Measurements from ENCODE around the gene DYNC2LI1.

DYNC2LI1 gene

DNA sequence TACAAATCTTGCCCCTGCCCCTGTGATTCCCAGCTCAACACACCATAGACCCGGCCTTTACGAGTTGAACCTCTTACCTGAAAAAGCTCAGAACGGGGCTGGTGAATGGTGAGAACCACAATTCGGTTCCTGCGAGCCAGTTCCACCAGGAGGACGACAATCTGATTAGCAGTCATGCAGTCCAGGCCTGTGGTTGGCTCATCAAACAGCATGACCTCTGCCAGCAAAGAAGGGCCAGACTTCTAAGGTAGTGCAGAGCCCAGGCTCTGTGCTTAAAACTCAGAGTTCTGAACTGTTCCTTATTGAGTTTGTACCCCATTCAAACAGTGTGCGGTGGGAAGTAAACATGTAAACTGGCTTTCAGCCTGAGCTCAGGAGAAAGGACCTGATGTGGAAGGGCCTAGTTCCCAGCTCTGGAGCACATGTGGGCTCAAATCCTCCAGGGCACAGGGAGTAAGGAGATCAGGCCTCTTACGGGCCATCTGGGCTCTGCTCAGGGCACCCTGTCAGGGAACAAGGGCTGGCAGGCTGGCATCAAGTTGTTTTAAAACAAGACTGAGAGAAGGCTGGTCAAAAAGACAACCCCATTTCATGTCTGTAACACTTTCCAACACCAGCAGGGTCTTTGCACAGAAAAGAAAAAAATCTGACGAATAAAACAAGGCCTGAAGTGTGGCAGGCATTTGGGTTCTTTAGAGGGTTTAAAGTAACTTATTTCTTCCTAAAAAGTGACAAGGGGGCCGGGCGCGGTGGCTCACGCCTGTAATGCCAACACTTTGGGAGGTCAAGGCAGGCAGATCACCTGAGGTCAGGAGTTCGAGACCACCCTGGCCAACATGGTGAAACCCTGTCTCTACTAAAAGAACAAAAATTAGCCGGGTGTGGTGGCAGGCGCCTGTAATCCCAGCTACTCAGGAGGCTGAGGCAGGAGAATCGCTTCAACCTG lies 52.7 kb downstream of the DYNC2LI1 start:
- TF ChIP-seq CTCF (conservative IDR thresholded peaks at IDR 0.05; ENCODE audit: low read length) = no peak
- Histone ChIP-seq H3K79me2 (ENCODE audit: insufficient read depth, low read length) (no peaks in the 10 kb centered on the region), H3K27me3 (ENCODE audit: insufficient read depth, low read length, poor library complexity, severe bottlenecking) (no peaks in the 10 kb centered on the region), H3K9ac (ENCODE audit: low read depth, low read length, poor library complexity, severe bottlenecking) (no peak overlapping the region), H3K4me2 (ENCODE audit: low read depth, low read length, poor library complexity, severe bottlenecking) (no peak overlapping the region), H4K20me1 (ENCODE audit: insufficient read depth, low read length, poor library complexity, severe bottlenecking) (no peaks in the 10 kb centered on the region), H3K4me1 (ENCODE audit: insufficient read depth, low read length, poor library complexity, severe bottlenecking) (no peaks in the 10 kb centered on the region), H3K9me3 (ENCODE audit: insufficient read depth, low read depth, low read length) (no peaks in the 10 kb centered on the region), H3K9me2 (replicated peaks; ENCODE audit: low read depth, low read length) (no peaks in the 10 kb centered on the region), H3K36me3 (ENCODE audit: insufficient read depth, low read length) (no peaks in the 10 kb centered on the region), H2AFZ (ENCODE audit: low read length) (no peak overlapping the region), H3K4me3 (ENCODE audit: low read length, poor library complexity, severe bottlenecking) (no peak overlapping the region), H3F3A (ENCODE audit: low read depth) (no peaks in the 10 kb centered on the region)

- Histone ChIP-seq H3K9ac (ENCODE audit: low read depth, low read length, poor library complexity, severe bottlenecking) (no peak overlapping the region), H3K9me2 (replicated peaks; ENCODE audit: low read depth, low read length) (no peaks in the 10 kb centered on the region), H3K36me3 (ENCODE audit: insufficient read depth, low read length) (no peaks in the 10 kb centered on the region), H3F3A (ENCODE audit: low read depth) (no peaks in the 10 kb centered on the region), H3K9me3 (ENCODE audit: insufficient read depth, low read depth, low read length) (no peaks in the 10 kb centered on the region), H4K20me1 (ENCODE audit: insufficient read depth, low read length, poor library complexity, severe bottlenecking) (no peaks in the 10 kb centered on the region), H3K4me3 (ENCODE audit: low read length, poor library complexity, severe bottlenecking) (no peak overlapping the region), H3K79me2 (ENCODE audit: insufficient read depth, low read length) (no peaks in the 10 kb centered on the region), H3K4me2 (ENCODE audit: low read depth, low read length, poor library complexity, severe bottlenecking) (no peak overlapping the region), H3K27me3 (ENCODE audit: insufficient read depth, low read length, poor library complexity, severe bottlenecking) (no peaks in the 10 kb centered on the region), H3K4me1 (ENCODE audit: insufficient read depth, low read length, poor library complexity, severe bottlenecking) (no peaks in the 10 kb centered on the region), H2AFZ (ENCODE audit: low read length) (no peak overlapping the region)
- TF ChIP-seq EZH2phosphoT487 (IDR thresholded peaks at IDR 0.05; ENCODE audit: borderline replicate concordance) (no peak), CTCF (conservative IDR thresholded peaks at IDR 0.05; ENCODE audit: low read length) (no peak)
These were observed 57.9 kb downstream of the DYNC2LI1 start for GRCh38 chr2:43831543-43832294.

DNA sequence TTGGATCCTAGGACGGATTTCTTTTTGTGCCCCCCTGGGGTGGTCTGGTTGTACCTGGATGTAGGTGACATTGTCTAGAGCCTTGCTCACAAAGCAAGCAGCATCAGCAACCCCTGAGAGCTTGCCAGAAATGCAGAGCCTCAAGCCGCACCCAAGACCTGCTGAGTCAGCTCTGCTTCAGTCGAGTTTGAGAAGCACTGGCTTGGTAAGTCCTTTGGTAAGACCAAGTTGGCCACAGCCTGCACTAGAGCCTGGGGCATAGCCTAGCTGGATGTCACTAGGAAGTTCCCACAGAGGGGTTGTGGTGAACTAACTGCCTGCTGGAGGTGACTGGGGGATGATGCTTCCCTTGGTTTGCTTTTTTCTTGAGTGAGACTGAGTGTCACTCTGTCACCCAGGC lies 58.6 kb downstream of the DYNC2LI1 start:
- Histone ChIP-seq H2AFZ (ENCODE audit: low read length) (no peak overlapping the region), H3K27me3 (ENCODE audit: insufficient read depth, low read length, poor library complexity, severe bottlenecking) (no peaks in the 10 kb centered on the region), H3K9me3 (ENCODE audit: insufficient read depth, low read depth, low read length) (no peaks in the 10 kb centered on the region), H3K9me2 (replicated peaks; ENCODE audit: low read depth, low read length) (no peaks in the 10 kb centered on the region), H3K4me1 (ENCODE audit: insufficient read depth, low read length, poor library complexity, severe bottlenecking) (no peaks in the 10 kb centered on the region), H3F3A (ENCODE audit: low read depth) (no peaks in the 10 kb centered on the region), H3K9ac (ENCODE audit: low read depth, low read length, poor library complexity, severe bottlenecking) (no peak overlapping the region), H4K20me1 (ENCODE audit: insufficient read depth, low read length, poor library complexity, severe bottlenecking) (no peaks in the 10 kb centered on the region), H3K36me3 (ENCODE audit: insufficient read depth, low read length) (no peaks in the 10 kb centered on the region), H3K4me3 (ENCODE audit: low read length, poor library complexity, severe bottlenecking) (no peak overlapping the region), H3K79me2 (ENCODE audit: insufficient read depth, low read length) (no peaks in the 10 kb centered on the region), H3K4me2 (ENCODE audit: low read depth, low read length, poor library complexity, severe bottlenecking) (no peak overlapping the region)
- TF ChIP-seq CTCF (conservative IDR thresholded peaks at IDR 0.05; ENCODE audit: low read length) (no peak), EZH2phosphoT487 (IDR thresholded peaks at IDR 0.05; ENCODE audit: borderline replicate concordance) (no peak)
